C1 segment of cervical spinal cord (tissue), 14 donors: ENCODE measurements around the gene FCRLA.
"Not testable (repeated sequence)": the region's sequence is repeated elsewhere in the genome, so short reads cannot be mapped to it uniquely, and the experiment has no call there.

Source experiments
- DNase-seq, 14 donors: peaks; one replicate each; lab custom pipeline; 2025; lab: John Stamatoyannopoulos, UW

FCRLA gene, protein sequence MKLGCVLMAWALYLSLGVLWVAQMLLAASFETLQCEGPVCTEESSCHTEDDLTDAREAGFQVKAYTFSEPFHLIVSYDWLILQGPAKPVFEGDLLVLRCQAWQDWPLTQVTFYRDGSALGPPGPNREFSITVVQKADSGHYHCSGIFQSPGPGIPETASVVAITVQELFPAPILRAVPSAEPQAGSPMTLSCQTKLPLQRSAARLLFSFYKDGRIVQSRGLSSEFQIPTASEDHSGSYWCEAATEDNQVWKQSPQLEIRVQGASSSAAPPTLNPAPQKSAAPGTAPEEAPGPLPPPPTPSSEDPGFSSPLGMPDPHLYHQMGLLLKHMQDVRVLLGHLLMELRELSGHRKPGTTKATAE

DNA sequence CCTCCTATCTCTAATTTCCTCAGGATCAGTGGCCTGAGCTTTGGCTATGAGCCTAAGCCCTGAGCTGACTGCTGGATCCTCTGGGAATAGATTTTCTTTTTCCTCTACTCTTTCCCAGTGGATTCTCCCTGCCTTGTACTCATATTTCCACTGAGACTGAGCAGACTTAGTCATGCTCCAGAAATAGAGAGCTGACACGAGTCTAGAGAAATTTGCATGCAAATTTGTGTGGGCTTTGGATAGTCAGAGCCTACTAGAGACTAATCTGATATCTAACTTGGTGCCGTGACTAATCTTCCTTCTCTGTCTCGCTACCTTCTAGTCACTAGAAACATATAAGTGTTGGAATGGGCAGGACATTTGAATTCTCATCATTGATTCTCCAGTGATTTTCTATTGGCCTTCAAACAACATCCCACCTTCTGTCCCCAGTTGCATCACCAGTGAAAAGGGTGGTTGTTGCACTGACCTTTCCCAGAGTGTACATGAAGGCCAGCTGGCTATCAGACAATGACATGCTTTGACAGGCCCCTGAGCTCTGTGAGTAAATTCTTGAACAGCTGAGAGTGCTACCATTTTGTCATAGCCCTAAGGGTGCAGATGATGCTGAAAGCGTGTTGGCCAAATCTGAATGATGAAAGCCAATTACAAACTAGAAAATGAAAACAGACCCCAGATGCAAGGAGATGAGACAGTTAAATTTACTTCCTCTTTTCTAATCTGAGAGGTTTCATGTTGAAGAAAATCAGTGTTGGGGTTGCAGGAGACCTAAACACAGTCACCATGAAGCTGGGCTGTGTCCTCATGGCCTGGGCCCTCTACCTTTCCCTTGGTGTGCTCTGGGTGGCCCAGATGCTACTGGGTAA is at the start of gene FCRLA:
Gene FCRLA, plus strand, starts transcription at position 748 of the 866 bp plus-strand sequence. Its CDS starts 36 bp downstream, at position 784.
- peak in 1 of 14 donors; percentile 1 for DNase-seq

DNA sequence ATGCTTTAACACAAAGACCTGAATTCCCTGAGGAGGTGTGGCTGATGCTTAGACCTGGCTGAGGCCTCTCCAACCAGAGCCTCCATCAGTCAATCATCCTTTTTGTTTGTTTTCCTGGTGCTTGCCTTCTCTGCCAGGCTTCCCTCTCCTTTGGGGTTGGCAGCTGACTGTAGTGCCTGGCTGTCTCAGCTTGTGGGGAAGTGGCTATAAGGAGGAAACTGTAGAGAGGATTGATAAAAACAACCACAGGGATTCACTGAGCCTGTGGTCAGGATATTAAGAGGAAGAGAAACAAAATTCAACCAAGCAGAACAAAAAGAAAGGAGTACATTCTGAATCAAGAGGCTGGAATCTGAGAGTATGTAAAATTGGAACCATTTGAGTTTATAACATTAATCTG is 48.5 kb upstream of the FCRLA start:
- DNase-seq = not testable (repeated sequence)

DNA sequence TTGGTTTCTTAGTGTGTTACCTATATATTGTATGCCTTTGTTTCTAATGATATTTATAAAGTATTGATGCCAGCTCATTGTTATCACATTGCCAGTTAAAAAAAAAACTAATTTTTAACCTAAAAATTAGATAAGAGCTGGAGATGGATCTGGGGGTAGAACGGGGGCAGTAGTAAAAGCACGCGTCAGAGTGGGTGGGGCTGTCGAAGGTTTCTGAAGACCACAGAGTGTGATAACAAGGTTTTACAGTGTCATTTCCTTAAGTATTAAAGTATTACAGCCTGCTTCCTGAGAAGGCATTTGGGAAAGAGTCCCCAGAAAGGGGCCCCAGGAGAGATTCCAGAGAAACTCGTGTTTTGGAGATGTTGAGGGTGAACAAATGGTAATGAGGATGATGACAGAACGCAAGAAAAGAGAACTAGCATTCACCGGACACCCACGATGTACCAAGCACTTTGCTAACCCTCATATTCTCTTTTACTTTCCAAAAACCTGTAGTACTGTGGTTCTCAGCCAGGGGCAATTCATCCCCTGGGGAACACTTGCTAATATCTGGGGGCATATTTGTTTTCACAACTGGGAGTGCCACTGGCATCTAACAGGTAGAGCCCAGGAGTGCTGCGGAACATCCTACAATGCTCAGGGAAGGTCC is 45.2 kb upstream of the FCRLA start:
- not testable (repeated sequence) for DNase-seq

DNA sequence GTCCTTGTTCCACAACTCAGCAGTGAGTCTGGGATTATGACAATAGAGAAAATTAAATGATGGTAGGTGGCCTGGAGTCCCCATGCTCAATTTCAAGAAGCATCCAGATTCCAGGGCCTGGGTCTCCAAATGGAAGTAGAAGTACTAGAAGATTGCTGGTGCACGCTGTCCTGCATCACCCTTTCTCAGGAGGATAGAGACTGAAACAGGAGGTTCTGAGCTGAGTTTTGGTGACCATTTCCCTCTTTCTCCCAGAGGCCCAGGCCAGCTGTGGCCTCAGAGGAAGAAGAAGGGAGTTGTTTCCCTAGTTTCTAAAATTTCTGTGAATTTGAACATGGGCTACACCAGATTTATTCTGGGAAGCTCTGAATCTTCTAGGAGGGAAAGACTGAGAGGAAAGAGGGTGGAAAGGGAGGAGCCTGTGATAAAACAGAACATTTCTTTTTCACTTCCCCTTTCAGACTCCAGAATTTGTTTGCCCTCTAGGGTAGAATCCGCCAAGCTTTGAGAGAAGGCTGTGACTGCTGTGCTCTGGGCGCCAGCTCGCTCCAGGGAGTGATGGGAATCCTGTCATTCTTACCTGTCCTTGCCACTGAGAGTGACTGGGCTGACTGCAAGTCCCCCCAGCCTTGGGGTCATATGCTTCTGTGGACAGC is 44.2 kb upstream of the FCRLA start, which contains the start of gene FCGR2B:
Gene FCGR2B, plus strand, starts transcription at position 460 of the 656 bp plus-strand sequence. Its CDS starts 99 bp downstream, at position 559.
- DNase-seq = not testable (repeated sequence)

DNA sequence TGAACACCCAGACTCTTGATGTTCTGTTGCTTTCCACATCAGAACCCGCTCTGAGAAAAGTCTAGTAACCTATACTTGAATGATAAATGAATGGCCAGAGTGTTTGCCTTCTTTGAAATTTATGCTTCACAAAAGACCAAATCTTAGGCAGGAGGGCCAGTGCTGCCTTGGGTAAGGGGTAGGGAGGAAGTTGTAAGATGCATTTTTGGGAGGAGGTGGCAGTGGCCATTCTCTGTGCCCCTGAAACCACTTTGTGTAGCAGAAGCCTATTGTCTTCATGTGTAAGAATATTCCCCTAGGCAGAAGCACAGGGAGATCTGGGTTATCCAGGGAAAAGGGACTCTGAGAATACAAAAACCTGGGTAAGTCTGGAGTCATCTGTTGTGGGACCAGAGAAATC is 43.5 kb upstream of the FCRLA start:
- not testable (repeated sequence) for DNase-seq

DNA sequence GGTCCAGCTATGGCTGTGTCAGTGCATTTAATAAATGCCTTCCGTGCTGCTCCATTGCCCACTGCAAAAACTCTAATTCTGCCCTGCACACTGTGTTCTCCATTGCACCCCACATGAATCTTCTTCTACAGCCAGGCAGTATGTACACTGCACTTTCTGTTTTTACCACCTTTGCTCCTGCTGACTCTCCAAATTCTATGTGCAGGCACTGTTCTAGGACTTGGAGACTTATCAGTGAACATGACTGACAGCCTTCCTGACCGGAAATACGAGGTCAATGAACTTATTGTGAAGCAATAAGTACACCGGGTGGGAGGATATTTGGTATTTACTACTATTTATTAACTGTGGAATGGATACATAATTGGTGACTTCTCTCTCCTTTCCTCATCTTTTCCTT is 42.3 kb upstream of the FCRLA start:
- DNase-seq = not testable (repeated sequence)

DNA sequence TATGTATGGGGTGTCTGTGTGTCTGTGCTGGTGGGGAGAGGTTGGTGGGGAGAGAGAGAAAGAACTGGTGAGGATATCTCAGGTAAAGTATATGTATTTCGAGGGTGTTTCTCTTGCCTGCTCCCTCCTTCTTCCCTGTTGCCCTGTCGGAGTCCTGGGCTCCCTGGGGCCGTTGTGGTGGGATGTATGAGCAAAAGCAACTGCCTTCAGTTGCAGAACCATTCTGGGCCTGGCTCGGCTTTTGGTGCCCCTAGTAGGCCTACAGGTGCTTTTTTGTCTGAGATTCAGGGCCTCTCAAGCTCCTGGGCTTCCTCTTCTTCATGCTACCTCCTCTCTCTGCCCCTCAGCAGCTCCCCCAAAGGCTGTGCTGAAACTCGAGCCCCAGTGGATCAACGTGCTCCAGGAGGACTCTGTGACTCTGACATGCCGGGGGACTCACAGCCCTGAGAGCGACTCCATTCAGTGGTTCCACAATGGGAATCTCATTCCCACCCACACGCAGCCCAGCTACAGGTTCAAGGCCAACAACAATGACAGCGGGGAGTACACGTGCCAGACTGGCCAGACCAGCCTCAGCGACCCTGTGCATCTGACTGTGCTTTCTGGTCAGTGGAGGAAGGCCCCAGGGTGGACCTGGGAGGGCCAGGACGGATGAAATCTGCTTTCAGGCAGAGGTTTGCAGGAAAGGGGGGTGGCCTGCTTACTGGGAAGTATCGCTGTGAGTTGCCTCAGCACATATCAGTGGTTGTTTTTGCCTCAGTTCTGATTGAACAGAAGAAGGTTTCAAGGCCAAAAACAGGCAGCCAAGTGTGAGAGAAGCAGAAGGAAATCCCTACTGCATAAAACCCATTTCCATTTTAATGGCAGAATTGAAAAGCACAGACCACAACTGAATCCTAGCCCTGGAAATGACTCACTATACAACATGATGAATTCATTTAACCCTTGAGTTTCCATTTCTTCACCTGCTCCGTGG is 35.7 kb upstream of the FCRLA start:
- not testable (repeated sequence) for DNase-seq

DNA sequence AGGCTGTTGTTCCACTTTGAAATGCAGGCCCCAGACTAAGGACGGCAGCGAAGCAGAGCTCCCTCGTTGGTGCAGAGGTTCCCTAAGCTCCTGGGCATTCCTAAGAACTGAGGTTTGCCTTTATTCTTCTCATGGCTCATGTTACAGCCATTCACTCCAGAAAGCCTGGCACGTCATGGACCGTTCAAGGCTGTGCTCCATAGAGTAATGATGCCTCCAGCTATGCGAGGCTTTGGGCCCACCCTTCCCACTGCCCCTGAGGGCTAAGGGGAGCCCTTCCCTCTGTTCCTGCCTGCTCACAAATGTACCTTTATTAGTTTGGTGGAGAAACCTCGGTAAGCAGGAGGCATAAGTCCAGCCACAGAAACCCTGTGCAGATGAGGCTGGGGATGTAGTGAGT is 33.6 kb upstream of the FCRLA start:
- DNase-seq = not testable (repeated sequence)

DNA sequence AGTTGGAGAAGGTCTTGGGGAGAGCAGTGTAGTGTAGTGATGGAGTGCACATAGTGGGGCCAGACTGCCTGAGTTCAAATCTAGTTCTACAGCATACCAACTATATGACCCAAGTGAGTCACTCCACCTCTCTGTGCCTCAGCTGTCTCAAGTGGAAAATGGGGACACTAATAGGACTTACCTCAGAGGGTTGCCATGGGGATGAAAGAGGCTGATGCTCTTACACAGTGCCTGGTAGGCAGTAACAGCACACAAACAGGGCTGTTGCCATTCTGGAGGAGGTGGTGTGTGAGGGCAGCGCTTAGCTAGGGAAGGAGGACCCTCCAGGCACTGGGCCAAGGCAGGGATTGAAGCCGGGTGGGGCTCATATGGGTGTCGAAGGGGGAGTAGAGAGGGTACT is 32.6 kb upstream of the FCRLA start:
- not testable (repeated sequence) for DNase-seq

DNA sequence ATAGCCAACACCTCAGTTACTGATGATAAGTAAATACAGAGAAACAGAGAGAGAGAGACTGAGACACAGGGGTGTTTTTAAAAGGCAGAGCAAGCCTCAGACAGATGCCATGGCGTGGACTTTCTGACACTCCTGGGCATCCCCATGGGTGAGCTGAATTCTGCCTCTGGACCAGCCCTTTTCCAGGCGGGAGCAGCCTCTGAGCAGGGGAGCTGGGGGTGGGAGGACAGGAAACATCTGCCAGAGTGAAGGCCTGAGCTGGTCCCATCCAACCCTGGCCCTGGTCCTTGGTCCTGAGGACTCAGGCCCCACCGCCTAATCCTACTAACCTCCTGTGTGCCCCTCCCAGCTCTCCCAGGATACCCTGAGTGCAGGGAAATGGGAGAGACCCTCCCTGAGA is 32.1 kb upstream of the FCRLA start:
- DNase-seq = not testable (repeated sequence)

DNA sequence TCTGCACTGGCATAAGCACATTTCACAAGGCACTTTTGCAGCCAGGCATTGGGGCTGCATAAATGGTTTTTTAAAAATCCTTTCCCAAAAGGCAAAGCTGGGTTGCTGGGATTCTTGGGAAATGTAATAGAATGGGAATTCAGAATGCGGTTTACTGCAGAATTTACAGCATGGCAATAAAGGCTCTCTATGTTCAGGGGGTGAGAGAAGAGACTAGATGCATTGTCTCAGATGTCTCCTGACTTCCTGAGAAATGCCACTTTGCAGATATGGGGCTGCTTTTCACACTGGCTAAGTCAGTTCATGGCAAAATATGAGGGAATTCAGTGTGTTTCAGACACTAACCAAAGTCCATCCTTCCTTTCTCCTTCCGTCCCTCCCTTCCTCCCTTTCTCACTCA is 30.6 kb upstream of the FCRLA start:
- DNase-seq = peak in 1 of 14 donors; percentile 16

DNA sequence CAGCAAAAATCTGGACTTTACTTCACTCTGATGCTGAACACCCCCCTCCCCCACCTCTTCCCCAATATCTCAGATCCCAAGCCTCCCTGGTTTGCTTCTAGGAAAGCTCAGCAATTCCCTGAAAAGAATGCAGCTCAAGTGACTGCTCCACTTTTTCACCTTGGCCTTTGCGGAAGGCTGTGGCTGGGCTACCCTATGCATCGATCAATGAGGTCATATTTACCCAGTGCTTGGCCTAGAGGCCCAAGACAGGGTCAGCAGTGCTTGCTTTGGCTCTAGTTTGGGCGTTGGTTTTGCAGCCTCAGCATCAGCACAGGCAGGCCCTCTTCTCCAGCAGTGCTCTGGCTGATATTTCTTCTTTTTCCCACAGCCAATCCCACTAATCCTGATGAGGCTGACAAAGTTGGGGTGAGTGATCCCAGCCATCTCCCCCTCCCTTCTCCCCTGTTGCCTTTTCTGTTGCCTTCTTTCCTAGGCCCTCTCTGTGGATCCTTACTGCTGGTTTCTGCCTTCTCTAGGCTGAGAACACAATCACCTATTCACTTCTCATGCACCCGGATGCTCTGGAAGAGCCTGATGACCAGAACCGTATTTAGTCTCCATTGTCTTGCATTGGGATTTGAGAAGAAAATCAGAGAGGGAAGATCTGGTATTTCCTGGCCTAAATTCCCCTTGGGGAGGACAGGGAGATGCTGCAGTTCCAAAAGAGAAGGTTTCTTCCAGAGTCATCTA is 29.9 kb upstream of the FCRLA start:
- DNase-seq = no peak

DNA sequence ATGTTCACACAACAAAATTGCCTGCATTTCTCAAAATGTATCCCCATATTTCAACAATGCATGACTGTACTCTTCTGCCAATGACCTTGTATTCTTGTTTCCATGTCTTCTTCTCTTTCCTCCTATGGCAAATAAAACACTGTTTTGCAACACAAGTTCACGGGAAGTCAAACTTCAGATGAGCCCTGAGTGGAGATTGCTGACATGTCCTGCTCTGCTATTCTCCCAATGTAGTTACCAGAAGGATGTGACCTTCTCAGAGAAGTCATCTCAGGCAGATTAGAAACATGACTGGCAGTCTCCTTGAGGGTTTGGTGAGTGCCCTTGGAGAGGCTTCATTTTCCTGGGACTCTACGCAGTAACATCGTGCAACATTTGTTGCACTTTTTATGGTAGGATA is 28.5 kb upstream of the FCRLA start:
- no peak for DNase-seq

DNA sequence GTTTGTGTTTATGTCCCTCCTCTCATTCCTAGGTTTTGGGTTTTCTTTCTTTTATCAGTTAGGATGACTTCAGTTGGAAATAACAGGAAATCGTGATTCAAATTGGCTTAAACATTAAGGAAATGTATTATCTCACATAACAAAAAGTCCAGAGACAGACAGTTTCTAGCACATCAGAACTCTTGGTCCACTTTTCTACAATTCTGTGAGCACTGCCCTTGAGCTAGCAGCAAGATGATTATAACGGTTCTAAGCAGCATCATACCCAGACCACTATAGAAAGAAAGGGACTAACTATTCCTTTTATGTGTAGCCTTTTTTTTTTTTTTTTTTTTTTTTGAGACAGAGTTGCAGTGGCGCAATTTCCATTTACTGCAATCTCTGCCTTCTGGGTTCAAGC is 25.1 kb upstream of the FCRLA start:
- no peak for DNase-seq

DNA sequence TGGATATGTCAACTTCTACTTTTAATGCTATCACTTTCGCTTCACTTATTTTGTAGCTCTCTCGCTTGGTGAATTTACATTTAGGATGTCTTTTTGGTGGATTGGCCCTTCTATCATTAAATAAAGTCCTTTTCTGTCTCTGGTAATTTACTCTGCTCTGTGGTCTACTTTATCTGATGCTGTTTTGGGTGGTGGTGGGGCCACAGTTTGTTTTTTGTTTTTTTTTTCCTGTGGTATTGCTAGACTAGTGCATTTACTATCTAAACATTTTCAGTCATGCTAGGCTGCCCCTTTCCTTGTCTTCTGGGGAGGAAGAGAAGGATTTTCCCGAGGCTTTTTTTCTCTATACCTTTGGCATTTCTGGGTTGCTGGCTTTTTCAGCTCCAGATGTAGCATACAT is 18.1 kb upstream of the FCRLA start:
- no peak for DNase-seq

DNA sequence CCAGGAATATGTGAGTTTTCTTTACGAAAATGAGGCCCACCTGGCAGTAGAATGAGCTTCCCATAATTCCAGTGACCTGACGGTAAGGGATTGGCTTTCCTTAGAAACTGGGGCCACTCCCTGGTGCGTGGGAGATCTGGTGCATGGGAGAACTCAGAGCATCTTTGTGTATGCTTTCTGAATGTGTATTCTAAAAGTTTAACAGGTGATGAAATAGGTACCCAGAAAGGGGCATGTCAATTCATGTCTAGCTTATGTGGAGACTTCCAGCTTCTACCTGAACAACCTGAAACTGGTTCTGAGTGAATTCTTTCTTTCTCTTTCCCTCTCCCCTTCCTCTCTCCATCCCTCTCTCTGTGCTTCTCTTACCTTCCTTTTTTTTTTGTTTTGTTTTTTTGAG is 15.2 kb upstream of the FCRLA start:
- DNase-seq = no peak

DNA sequence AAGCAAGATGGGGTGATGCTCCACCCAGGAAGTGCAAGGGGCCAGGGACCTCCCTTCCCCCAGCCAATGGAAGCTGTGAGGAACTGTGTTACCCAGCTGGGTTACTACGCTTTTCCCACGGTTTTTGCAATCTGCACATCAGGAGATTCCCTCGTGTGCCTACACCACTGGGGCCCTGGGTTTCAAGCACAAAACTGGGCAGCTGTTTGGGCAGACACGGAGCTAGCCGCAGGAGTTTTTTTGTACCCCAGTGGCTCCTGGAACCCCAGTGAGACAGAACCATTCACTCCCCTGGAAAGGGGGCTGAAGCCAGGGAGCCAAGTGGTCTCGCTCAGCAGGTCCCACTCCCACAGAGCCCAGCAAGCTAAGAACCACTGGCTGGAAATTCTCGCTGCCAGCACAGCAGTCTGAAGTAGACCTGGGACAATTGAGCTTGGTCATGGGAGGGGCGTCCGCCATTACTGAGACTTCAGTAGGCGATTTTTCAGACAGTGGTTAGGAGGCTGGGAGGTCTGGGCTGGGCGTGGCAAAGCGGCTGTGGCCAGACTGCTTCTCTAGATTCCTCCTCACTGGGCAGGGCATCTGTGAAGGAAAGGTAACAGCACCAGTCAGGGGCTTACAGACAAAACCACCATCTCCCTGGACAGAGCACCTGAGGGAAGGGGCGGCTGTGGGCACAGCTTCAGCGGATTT is 13.9 kb upstream of the FCRLA start:
- DNase-seq = not testable (repeated sequence)

DNA sequence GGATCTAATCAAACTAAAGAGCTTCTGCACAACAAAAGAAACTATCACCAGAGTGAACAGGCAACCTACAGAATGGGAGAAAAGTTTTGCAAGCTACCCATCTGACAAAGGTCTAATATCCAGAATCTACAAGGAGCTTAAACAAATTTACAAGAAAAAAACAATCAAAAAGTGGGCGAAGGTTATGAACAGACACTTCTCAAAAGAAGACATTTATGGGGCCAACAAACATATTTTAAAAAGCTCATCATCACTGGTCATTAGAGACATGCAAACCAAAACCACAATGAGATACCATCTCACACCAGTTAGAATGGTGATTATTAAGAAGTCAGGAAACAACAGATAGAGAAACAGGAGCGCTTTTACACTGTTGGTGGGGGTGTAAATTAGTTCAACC is 8.7 kb upstream of the FCRLA start:
- DNase-seq = not testable (repeated sequence)

DNA sequence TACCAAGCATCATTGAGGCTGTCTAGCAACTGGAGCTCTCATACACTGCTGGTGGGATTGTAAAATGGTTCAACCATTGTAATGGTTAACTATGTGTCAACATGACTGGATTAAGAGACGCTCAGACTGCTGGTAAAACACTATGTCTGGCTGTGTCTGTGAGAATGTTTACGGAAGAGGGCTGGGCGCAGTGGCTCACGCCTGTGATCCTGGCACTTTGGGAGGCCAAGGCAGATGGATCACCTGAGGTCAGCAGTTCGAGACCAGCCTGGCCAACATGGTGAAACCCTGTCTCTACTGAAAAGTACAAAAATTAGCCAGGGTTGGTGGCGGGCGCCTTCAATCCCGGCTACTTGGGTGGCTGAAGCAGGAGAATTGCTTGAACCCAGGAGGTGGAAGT is 4.8 kb upstream of the FCRLA start:
- DNase-seq = no peak
